Gastrocnemius medialis (tissue), 4 donors: ENCODE data around the gene RNF103. TPM values are rescaled to one million over a fixed set of nuclear protein-coding genes. Genes with fewer than 3 reads are reported as not detected.

ENCODE experiments used
- ATAC-seq, 2 donors: fragments of 150-250 bp; one replicate each; pipeline ENCODE4 v1.9.1; 2016
- DNase-seq, 2 donors: peaks; one replicate each; pipeline ENCODE4 v3.0.0-alpha.2; 2019
- H3K27ac ChIP-seq, 4 donors: fragments of 200-600 bp; sonication (generic); 1 replicate in 1 of 4; 2 replicates in 3 of 4; pipeline ENCODE4 v1.5.1; 2016 to 2018; ENCODE audit warnings: mild to moderate bottlenecking in 2 of 4, moderate library complexity in 1 of 4
- H3K27me3 ChIP-seq, 3 donors: fragments of 200-600 bp; sonication (generic) in 2 of 3; 1 replicate in 1 of 3; 2 replicates in 2 of 3; pipeline versions ENCODE4 v1.5.1 to v1.6.0; 2016 to 2019; ENCODE audit warnings: mild to moderate bottlenecking in 1 of 3, moderate library complexity in 1 of 3
- H3K36me3 ChIP-seq, 2 donors: fragments of 200-600 bp; sonication (generic) in 1 of 2; one replicate each; pipeline ENCODE4 v1.5.1; 2017 to 2018
- H3K4me1 ChIP-seq, 2 donors: fragments of 200-600 bp; sonication (generic) in 1 of 2; one replicate each; pipeline ENCODE4 v1.5.1; 2016 to 2017; ENCODE audit warnings: mild to moderate bottlenecking in 2 of 2
- H3K4me3 ChIP-seq, 4 donors: fragments of 200-600 bp; sonication (generic) in 3 of 4; 1 replicate in 1 of 4; 2 replicates in 3 of 4; pipeline ENCODE4 v1.5.1; 2016 to 2019; ENCODE audit warnings: mild to moderate bottlenecking in 2 of 4
- H3K9me3 ChIP-seq, 3 donors: fragments of 200-600 bp; sonication (generic) in 2 of 3; 1 replicate in 1 of 3; 2 replicates in 2 of 3; pipeline ENCODE4 v1.5.1; 2016 to 2019
- POLR2A ChIP-seq, 2 donors: fragments of 450-650 bp; IDR thresholded peaks; one replicate each; pipeline ENCODE4 v1.6.1; 2017; ENCODE audit warnings: antibody characterized with exemption in 2 of 2, mild to moderate bottlenecking in 2 of 2, moderate library complexity in 2 of 2
- in situ Hi-C, 4 donors: fragments of 200-750 bp; cut with MboI; loops; one replicate each; pipeline versions ENCODE4 v1.15.0 to v1.8.0; 2017; ENCODE audit warnings: low sequenced_read_pairs in 4 of 4
- intact Hi-C: fragments of 100-400 bp; cut with DNase I; formaldehyde crosslinking; loops from one replicate; pipeline ENCODE4 v1.15.1; 2023; ENCODE audit warnings: low total_unique reads
- total RNA-seq, 4 donors: library from RNA; depleted of rRNA; stranded (reverse); fragments of >200 nt; gene quantifications; one replicate each; pipeline versions ENCODE4 v1.1.0 to v1.2.3, GENCODE V29; 2016
- TF ChIP-seq, protein P1 (sequence below), 5 experiments: fragments of 450-650 bp in 3 of 5; fragments of 200-600 bp in 2 of 5; sonication (generic) in 2 of 5; IDR thresholded peaks in 4 of 5; conservative IDR thresholded peaks in 1 of 5; 1 replicate in 4 of 5; 2 replicates in 1 of 5; pipeline ENCODE4 v1.5.1; 2016 to 2019; ENCODE audit warnings: antibody characterized with exemption in 5 of 5, mild to moderate bottlenecking in 3 of 5, moderate library complexity in 3 of 5

Gene RNF103
- total RNA-seq, 4 donors from 2014 or later: 21.8 to 31.1 (median 23.8) TPM

DNA sequence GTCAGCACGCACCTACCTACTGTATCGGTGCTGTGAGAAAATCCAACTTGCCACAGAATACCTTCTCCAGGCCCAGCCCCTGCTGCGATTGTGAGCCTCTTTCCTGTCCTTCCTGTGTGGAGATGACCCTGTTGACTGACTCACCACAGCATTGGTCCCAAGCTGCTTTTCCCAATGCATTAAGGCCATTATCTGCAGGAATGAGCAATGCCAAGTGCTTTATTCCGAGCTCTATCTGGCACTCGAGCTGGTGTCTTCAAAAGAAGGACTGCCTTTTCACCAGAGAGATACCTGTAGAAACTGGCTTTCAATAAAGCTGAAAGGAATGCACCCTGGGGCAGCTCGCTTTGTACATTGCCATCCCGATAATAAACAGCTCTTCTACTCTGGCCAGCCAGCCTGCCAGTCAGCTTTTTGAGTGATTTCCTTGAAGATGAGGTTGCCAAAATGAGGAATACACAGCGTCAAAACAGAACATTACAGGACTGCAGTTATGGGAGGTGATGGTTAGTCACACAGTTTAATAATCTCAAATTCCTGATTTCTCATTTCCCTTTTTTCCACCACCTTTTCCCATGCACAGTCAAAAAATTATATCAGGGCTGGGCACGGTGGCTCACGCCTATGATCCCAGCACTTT is 8.3 kb upstream of the RNF103 start:
- H3K27ac ChIP-seq: no peak overlapping the region
- no peak for ATAC-seq

DNA sequence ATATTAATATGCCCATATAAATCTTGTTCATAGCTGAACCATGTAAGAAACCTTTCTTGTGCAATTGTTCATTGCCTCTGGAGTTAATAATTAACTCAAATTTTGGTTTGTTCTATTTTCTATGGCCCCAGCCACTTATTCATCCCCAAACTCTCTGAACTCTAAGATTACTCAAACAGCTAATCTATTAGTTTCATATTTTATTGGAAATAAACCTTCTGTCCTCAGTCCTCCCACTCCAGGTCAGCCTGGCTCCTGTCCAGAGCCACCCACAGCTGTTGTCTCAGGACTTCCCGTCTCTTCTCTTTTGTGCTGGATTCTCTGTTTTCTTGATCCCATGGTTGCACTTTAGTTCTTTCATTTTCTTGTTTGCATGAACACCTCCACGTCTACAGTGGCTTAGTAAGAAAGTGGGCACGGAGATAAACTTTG is 4.4 kb upstream of the RNF103 start:
- H3K27me3 ChIP-seq: no peaks in the 10 kb centered on the region
- H3K4me1 ChIP-seq: peaks cover 1 to 12% of the 10 kb centered on the region in 2 donors
- intact Hi-C loops (loop anchor here (10.0 kb wide), 1 partner anchor 403 kb away; no protein-coding TSS in a partner anchor), in situ Hi-C loops (loop anchor here in 1 of 4 donors (10.0 kb wide), 1 partner anchor 77 kb away; no protein-coding TSS in a partner anchor)
- DNase-seq (no peak), ATAC-seq (no peak)
- no peaks in the 10 kb centered on the region for H3K9me3 ChIP-seq
- no peaks in the 10 kb centered on the region for H3K36me3 ChIP-seq
- H3K27ac ChIP-seq: no peak overlapping the region
- no peak for TF ChIP-seq POLR2A (IDR thresholded peaks at IDR 0.05)
- TF ChIP-seq, protein P1, sequence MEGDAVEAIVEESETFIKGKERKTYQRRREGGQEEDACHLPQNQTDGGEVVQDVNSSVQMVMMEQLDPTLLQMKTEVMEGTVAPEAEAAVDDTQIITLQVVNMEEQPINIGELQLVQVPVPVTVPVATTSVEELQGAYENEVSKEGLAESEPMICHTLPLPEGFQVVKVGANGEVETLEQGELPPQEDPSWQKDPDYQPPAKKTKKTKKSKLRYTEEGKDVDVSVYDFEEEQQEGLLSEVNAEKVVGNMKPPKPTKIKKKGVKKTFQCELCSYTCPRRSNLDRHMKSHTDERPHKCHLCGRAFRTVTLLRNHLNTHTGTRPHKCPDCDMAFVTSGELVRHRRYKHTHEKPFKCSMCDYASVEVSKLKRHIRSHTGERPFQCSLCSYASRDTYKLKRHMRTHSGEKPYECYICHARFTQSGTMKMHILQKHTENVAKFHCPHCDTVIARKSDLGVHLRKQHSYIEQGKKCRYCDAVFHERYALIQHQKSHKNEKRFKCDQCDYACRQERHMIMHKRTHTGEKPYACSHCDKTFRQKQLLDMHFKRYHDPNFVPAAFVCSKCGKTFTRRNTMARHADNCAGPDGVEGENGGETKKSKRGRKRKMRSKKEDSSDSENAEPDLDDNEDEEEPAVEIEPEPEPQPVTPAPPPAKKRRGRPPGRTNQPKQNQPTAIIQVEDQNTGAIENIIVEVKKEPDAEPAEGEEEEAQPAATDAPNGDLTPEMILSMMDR (IDR thresholded peaks at IDR 0.05 in 4 of 5, conservative IDR thresholded peaks at IDR 0.05 in 1 of 5): no peak
- H3K4me3 ChIP-seq: no peak overlapping the region

More for the DNA sequence above, 8.3 kb upstream of the RNF103 start:
- H3K36me3 ChIP-seq: no peaks in the 10 kb centered on the region
- no peaks in the 10 kb centered on the region for H3K27me3 ChIP-seq
- no peak for DNase-seq
- in situ Hi-C loops: no loop called here
- H3K4me1 ChIP-seq: peaks cover 6 to 10% of the 10 kb centered on the region in 2 donors
- H3K4me3 ChIP-seq: no peak overlapping the region
- intact Hi-C loops: no loop called here
- TF ChIP-seq POLR2A (IDR thresholded peaks at IDR 0.05): no peak
- TF ChIP-seq, protein P1 (IDR thresholded peaks at IDR 0.05 in 4 of 5, conservative IDR thresholded peaks at IDR 0.05 in 1 of 5): no peak
- H3K9me3 ChIP-seq: no peaks in the 10 kb centered on the region

- Histone ChIP-seq H3K36me3 (no peaks in the 10 kb centered on the region), H3K27ac (no peak overlapping the region), H3K9me3 (no peaks in the 10 kb centered on the region), H3K27me3 (no peaks in the 10 kb centered on the region), H3K4me3 (no peak overlapping the region), H3K4me1 (peaks cover 0 to 10% of the 10 kb centered on the region in 2 donors)
- in situ Hi-C loops: loop anchor here in 1 of 4 donors (10.0 kb wide), 1 partner anchor 77 kb away; no protein-coding TSS in a partner anchor
- ATAC-seq: no peak
- intact Hi-C loops: loop anchor here (10.0 kb wide), 1 partner anchor 403 kb away; no protein-coding TSS in a partner anchor
- TF ChIP-seq POLR2A (IDR thresholded peaks at IDR 0.05): no peak
- TF ChIP-seq, protein P1 (IDR thresholded peaks at IDR 0.05 in 4 of 5, conservative IDR thresholded peaks at IDR 0.05 in 1 of 5): no peak
- no peak for DNase-seq
These were observed 3.9 kb upstream of the RNF103 start for GRCh38 chr2:86627550-86627949.

DNA sequence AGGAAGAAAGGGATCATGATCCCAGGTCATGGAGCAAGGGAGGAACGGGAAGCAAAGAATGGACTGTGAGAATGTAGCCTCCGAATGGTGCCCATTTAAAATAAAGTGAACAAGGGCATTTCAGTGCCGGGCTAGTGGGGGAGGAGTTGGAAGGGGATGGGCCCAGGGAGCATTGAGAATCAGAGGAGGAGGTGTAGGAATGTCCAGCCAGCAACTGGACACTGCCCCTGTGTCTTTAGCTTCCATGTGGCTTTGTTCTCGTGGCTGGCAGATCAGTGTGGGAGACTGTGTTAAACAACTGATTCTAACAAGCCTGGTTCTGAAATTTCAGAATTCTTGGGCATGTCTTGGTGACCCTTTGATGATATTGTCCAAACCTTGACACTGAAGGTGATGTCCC is 1.4 kb upstream of the RNF103 start:
- H3K9me3 ChIP-seq: no peaks in the 10 kb centered on the region
- H3K27me3 ChIP-seq: no peaks in the 10 kb centered on the region
- DNase-seq: no peak
- TF ChIP-seq POLR2A (IDR thresholded peaks at IDR 0.05): no peak
- TF ChIP-seq, protein P1 (IDR thresholded peaks at IDR 0.05 in 4 of 5, conservative IDR thresholded peaks at IDR 0.05 in 1 of 5): no peak
- H3K4me1 ChIP-seq: peaks cover 14 to 29% of the 10 kb centered on the region in 2 donors
- in situ Hi-C loops (loop anchor here in 1 of 4 donors (10.0 kb wide), 1 partner anchor 80 kb away; no protein-coding TSS in a partner anchor), intact Hi-C loops (loop anchor here (10.0 kb wide), 1 partner anchor 400 kb away; no protein-coding TSS in a partner anchor)
- no peak overlapping the region for H3K4me3 ChIP-seq
- no peak for ATAC-seq
- H3K36me3 ChIP-seq: peaks cover 0 to 2% of the 10 kb centered on the region in 2 donors
- no peak overlapping the region for H3K27ac ChIP-seq
